Upper lobe of right lung (tissue), 1 donor: Measurements from ENCODE around the gene SEMA3E. TPM values are rescaled to one million over a fixed set of nuclear protein-coding genes. Genes with fewer than 3 reads are reported as not detected.
"Not testable (repeated sequence)": the region's sequence is repeated elsewhere in the genome, so short reads cannot be mapped to it uniquely, and the experiment has no call there.

Experiments used
- ATAC-seq: fragments of 200-7000 bp; cut with Tn5 transposase; one replicate; pipeline ENCODE4 v1.9.1; 2020; ENCODE audit warnings: mild to moderate bottlenecking, moderate library complexity
- DNase-seq: peaks from one replicate; pipeline ENCODE4 v3.0.0-alpha.2; 2020
- H3K27ac ChIP-seq: fragments of 200-600 bp; one replicate; pipeline ENCODE4 v1.8.0; 2022
- H3K27me3 ChIP-seq: fragments of 200-600 bp; one replicate; pipeline ENCODE4 v1.8.0; 2022; ENCODE audit warnings: mild to moderate bottlenecking
- H3K36me3 ChIP-seq: fragments of 200-600 bp; one replicate; pipeline ENCODE4 v1.8.0; 2022
- H3K4me1 ChIP-seq: fragments of 200-600 bp; one replicate; pipeline ENCODE4 v1.8.0; 2022
- H3K4me3 ChIP-seq: fragments of 200-600 bp; one replicate; pipeline ENCODE4 v1.8.0; 2022; ENCODE audit warnings: mild to moderate bottlenecking
- H3K9me3 ChIP-seq: fragments of 200-600 bp; one replicate; pipeline ENCODE4 v1.8.0; 2022
- CTCF ChIP-seq: fragments of 200-600 bp; IDR thresholded peaks from one replicate; pipeline ENCODE4 v1.8.0; 2022; ENCODE audit warnings: antibody characterized with exemption
- intact Hi-C: fragments of 100-400 bp; cut with DNase I; formaldehyde crosslinking; loops from one replicate; pipeline ENCODE4 v1.11.0; 2022
- total RNA-seq: library from RNA; stranded (reverse); fragmentation: NEBNext Ultra II Directional; extraction: Animal tissue kit (Norgen Biotek cat#: 25700); gene quantifications from one replicate; pipeline ENCODE4 v1.2.1, GENCODE V29; 2021
- donor health status: DM: no; HTN: yes; CAD: no; lungs with severe emphysema.

The SEMA3E gene
- total RNA-seq, 1 donor from 2014 or later = 11.9 TPM

GRCh38 chr7:83446102-83446669, 202.8 kb downstream of the SEMA3E start:
- intact Hi-C loops = no loop called here
- H3K9me3 ChIP-seq = no peaks in the 10 kb centered on the region
- ATAC-seq (no peak), DNase-seq (no peak)
- H3K4me3 ChIP-seq = no peak overlapping the region
- TF ChIP-seq CTCF = no peak
- no peaks in the 10 kb centered on the region for H3K4me1 ChIP-seq
- H3K27ac ChIP-seq = no peak overlapping the region
- no peaks in the 10 kb centered on the region for H3K36me3 ChIP-seq
- no peaks in the 10 kb centered on the region for H3K27me3 ChIP-seq

GRCh38 chr7:83442911-83443310, 206.0 kb downstream of the SEMA3E start:
- DNase-seq (no peak), ATAC-seq (no peak)
- Histone ChIP-seq H3K4me1 (no peaks in the 10 kb centered on the region), H3K9me3 (no peaks in the 10 kb centered on the region), H3K27me3 (no peaks in the 10 kb centered on the region), H3K27ac (no peak overlapping the region), H3K4me3 (no peak overlapping the region), H3K36me3 (no peaks in the 10 kb centered on the region)
- TF ChIP-seq CTCF = no peak
- intact Hi-C loops = no loop called here

GRCh38 chr7:83439026-83439425, 209.9 kb downstream of the SEMA3E start:
- Histone ChIP-seq H3K27me3 (no peaks in the 10 kb centered on the region), H3K4me1 (no peaks in the 10 kb centered on the region), H3K9me3 (no peaks in the 10 kb centered on the region), H3K36me3 (no peaks in the 10 kb centered on the region), H3K27ac (no peak overlapping the region), H3K4me3 (no peak overlapping the region)
- DNase-seq (no peak), ATAC-seq (no peak)
- intact Hi-C loops = no loop called here
- no peak for TF ChIP-seq CTCF

GRCh38 chr7:83430289-83430688, 218.7 kb downstream of the SEMA3E start:
- H3K27ac ChIP-seq, intact Hi-C loops, ATAC-seq, H3K4me3 ChIP-seq, DNase-seq, H3K36me3 ChIP-seq, H3K27me3 ChIP-seq, H3K9me3 ChIP-seq, H3K4me1 ChIP-seq: not testable (repeated sequence)

- no peaks in the 10 kb centered on the region for H3K9me3 ChIP-seq
- intact Hi-C loops = no loop called here
- H3K4me1 ChIP-seq = no peaks in the 10 kb centered on the region
- no peak overlapping the region for H3K4me3 ChIP-seq
- no peak for TF ChIP-seq CTCF
- DNase-seq = no peak
- ATAC-seq = no peak
- no peak overlapping the region for H3K27ac ChIP-seq
- no peaks in the 10 kb centered on the region for H3K36me3 ChIP-seq
- H3K27me3 ChIP-seq = no peaks in the 10 kb centered on the region
Measured at GRCh38 chr7:83429493-83429892, 219.4 kb downstream of the SEMA3E start.

- H3K27ac ChIP-seq = no peak overlapping the region
- H3K9me3 ChIP-seq = no peaks in the 10 kb centered on the region
- H3K27me3 ChIP-seq = no peaks in the 10 kb centered on the region
- ATAC-seq (no peak), DNase-seq (no peak)
- no peak overlapping the region for H3K4me3 ChIP-seq
- H3K36me3 ChIP-seq = no peaks in the 10 kb centered on the region
- no peak for TF ChIP-seq CTCF
- intact Hi-C loops = no loop called here
- H3K4me1 ChIP-seq = no peaks in the 10 kb centered on the region
Measured at GRCh38 chr7:83427884-83428283, 221.1 kb downstream of the SEMA3E start.
